Gastroesophageal sphincter (tissue), 3 donors: ENCODE measurements around the gene LHX3.
"Not testable (repeated sequence)": the region's sequence is repeated elsewhere in the genome, so short reads cannot be mapped to it uniquely, and the experiment has no call there.

Experiments
- CTCF ChIP-seq, 4 experiments: fragments of 200-600 bp in 2 of 4; fragments of 450-650 bp in 2 of 4; sonication (generic) in 1 of 4; IDR thresholded peaks; one replicate each; pipeline ENCODE4 v1.5.1; 2017 to 2019; ENCODE audit warnings: antibody characterized with exemption in 4 of 4, mild to moderate bottlenecking in 2 of 4, moderate library complexity in 2 of 4
- EP300 ChIP-seq: sonication (generic); formaldehyde crosslinking; IDR thresholded peaks from one replicate; pipeline ENCODE4 v1.6.1; 2017; ENCODE audit warnings: antibody characterized with exemption, mild to moderate bottlenecking
- POLR2A ChIP-seq, 2 donors: fragments of 450-650 bp; IDR thresholded peaks; one replicate each; pipeline ENCODE4 v1.6.1; 2017; ENCODE audit warnings: antibody characterized with exemption in 2 of 2, mild to moderate bottlenecking in 2 of 2, moderate library complexity in 1 of 2

- TF ChIP-seq EP300; CTCF (IDR thresholded peaks at IDR 0.05); POLR2A (IDR thresholded peaks at IDR 0.05): not testable (repeated sequence)
These were observed 31.8 kb upstream of the LHX3 start for GRCh38 chr9:136236471-136237410.
